NAMALWA (cell line): ENCODE results near the gene JAM3.
A peak's percentile ranks its signal among the peaks of the same experiment; 100 is the strongest.

ENCODE experiments used
- DNase-seq: peaks from one replicate; pipeline ENCODE4 v3.0.0-alpha.2; 2015; ENCODE audit warnings: low spot score

Gene JAM3

GRCh38 chr11:134039726-134040385 lies 29.0 kb upstream of the JAM3 start:
- no peak for DNase-seq

- DNase-seq, result no peak
Observed at GRCh38 chr11:134040386-134041302, 28.2 kb upstream of the JAM3 start.

GRCh38 chr11:134041349-134041748 lies 27.5 kb upstream of the JAM3 start:
- no peak for DNase-seq

- DNase-seq, result no peak
Observed at GRCh38 chr11:134041791-134042696, 26.8 kb upstream of the JAM3 start.

- no peak for DNase-seq
Observed at GRCh38 chr11:134043821-134044420, 25.0 kb upstream of the JAM3 start.

- no peak for DNase-seq
Observed at GRCh38 chr11:134044514-134045284, 24.2 kb upstream of the JAM3 start.

- peak; percentile 11 for DNase-seq
Observed at GRCh38 chr11:134045799-134046635, 22.9 kb upstream of the JAM3 start.

GRCh38 chr11:134046681-134047449 lies 22.0 kb upstream of the JAM3 start:
- DNase-seq, result no peak

- DNase-seq, result no peak
Observed at GRCh38 chr11:134047586-134047999, 21.3 kb upstream of the JAM3 start.

GRCh38 chr11:134048028-134048427 lies 20.8 kb upstream of the JAM3 start:
- no peak for DNase-seq

GRCh38 chr11:134049303-134049702 lies 19.6 kb upstream of the JAM3 start:
- peak; percentile 31 for DNase-seq

- DNase-seq, result peak; percentile 66
Observed at GRCh38 chr11:134050541-134051383, 18.1 kb upstream of the JAM3 start.

- no peak for DNase-seq
Observed at GRCh38 chr11:134052395-134052987, 16.4 kb upstream of the JAM3 start.

- no peak for DNase-seq
Observed at GRCh38 chr11:134052988-134053945, 15.6 kb upstream of the JAM3 start.

- no peak for DNase-seq
Observed at GRCh38 chr11:134055029-134055428, 13.8 kb upstream of the JAM3 start.

- DNase-seq, result no peak
Observed at GRCh38 chr11:134060316-134060715, 8.6 kb upstream of the JAM3 start.
